ENCODE data around the gene DIAPH3. TPM values are rescaled to one million over a fixed set of nuclear protein-coding genes. Genes with fewer than 3 reads are reported as not detected.
"Not testable (repeated sequence)": the region's sequence is repeated elsewhere in the genome, so short reads cannot be mapped to it uniquely, and the experiment has no call there.

DIAPH3 gene
- total RNA-seq, 1 experiment from 2014 or later, result 62.3 TPM

- Histone ChIP-seq H3K36me3 (ENCODE audit: insufficient read depth, low read length, poor library complexity, severe bottlenecking) (peaks cover 19% of the 10 kb centered on the region), H3K4me3 (ENCODE audit: low read depth, low read length, poor library complexity, severe bottlenecking) (no peak overlapping the region), H3K27me3 (replicated peaks; ENCODE audit: insufficient read depth, low read depth, low read length, poor library complexity) (no peaks in the 10 kb centered on the region), H3K27ac (ENCODE audit: low read depth, low read length, poor library complexity, severe bottlenecking) (peak overlapping the region; percentile 100), H3K9me3 (ENCODE audit: low read depth, low read length, poor library complexity, severe bottlenecking) (peaks cover 8% of the 10 kb centered on the region), H3K4me1 (ENCODE audit: insufficient read depth, low read length, poor library complexity, severe bottlenecking) (peaks cover 59% of the 10 kb centered on the region)
- BruUV-seq (replicated peaks), result no TSS peak
- no peak for DNase-seq (ENCODE audit: low spot score)
- POLR2A ChIA-PET (ENCODE audit: low non-redundant PET), result no interaction called here
- intact Hi-C loops (cut with micrococcal nuclease; ENCODE audit: unreplicated experiment), result loop anchor here (5.0 kb wide), 1 partner anchor 131 kb away; no protein-coding TSS in a partner anchor
- CTCF ChIA-PET, result no interaction called here
- TF ChIP-seq EZH2 (IDR thresholded peaks at IDR 0.05; ENCODE audit: borderline replicate concordance, low read depth, low read length, poor library complexity, severe bottlenecking) (no peak), CTCF (conservative IDR thresholded peaks at IDR 0.05; ENCODE audit: low read depth, low read length) (no peak)
These were observed 70.2 kb downstream of the DIAPH3 start for GRCh38 chr13:60093425-60094019.

GRCh38 chr13:60091573-60091972 lies 72.2 kb downstream of the DIAPH3 start:
- Histone ChIP-seq H3K27ac (ENCODE audit: low read depth, low read length, poor library complexity, severe bottlenecking) (no peak overlapping the region), H3K27me3 (replicated peaks; ENCODE audit: insufficient read depth, low read depth, low read length, poor library complexity) (no peaks in the 10 kb centered on the region), H3K36me3 (ENCODE audit: insufficient read depth, low read length, poor library complexity, severe bottlenecking) (peaks cover 15% of the 10 kb centered on the region), H3K4me1 (ENCODE audit: insufficient read depth, low read length, poor library complexity, severe bottlenecking) (peaks cover 40% of the 10 kb centered on the region), H3K9me3 (ENCODE audit: low read depth, low read length, poor library complexity, severe bottlenecking) (no peaks in the 10 kb centered on the region), H3K4me3 (ENCODE audit: low read depth, low read length, poor library complexity, severe bottlenecking) (no peak overlapping the region)
- ChIA-PET POLR2A (ENCODE audit: low non-redundant PET) (no interaction called here), CTCF (no interaction called here)
- no TSS peak for BruUV-seq (replicated peaks)
- TF ChIP-seq CTCF (conservative IDR thresholded peaks at IDR 0.05; ENCODE audit: low read depth, low read length) (peak; percentile 27; the same call in 1 of the 2 replicates), EZH2 (IDR thresholded peaks at IDR 0.05; ENCODE audit: borderline replicate concordance, low read depth, low read length, poor library complexity, severe bottlenecking) (no peak)
- no peak for DNase-seq (ENCODE audit: low spot score)
- intact Hi-C loops (cut with micrococcal nuclease; ENCODE audit: unreplicated experiment), result loop anchor here (5.0 kb wide), 1 partner anchor 129 kb away; no protein-coding TSS in a partner anchor

DNA sequence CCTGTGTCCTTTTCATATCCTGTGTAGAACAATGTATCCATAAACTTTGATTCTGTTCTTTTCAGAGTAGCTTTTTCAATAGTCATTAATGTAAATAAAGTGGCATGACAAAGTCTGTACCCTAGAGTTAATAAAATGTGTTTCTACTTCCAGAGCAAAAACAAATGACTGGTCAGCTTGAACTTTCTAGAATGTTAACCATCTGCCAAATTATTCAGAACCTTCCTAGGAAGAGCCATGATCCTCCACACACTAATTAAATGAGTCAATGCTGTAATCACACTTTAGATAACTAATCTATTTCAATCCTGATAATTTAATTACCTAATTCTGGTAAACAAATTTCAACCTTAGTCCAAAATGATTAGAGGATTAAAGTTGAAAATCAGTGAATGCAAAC lies 73.2 kb downstream of the DIAPH3 start:
- POLR2A ChIA-PET (ENCODE audit: low non-redundant PET), result no interaction called here
- no peak for DNase-seq (ENCODE audit: low spot score)
- H3K9me3 ChIP-seq (ENCODE audit: low read depth, low read length, poor library complexity, severe bottlenecking), result no peaks in the 10 kb centered on the region
- peaks cover 9% of the 10 kb centered on the region for H3K36me3 ChIP-seq (ENCODE audit: insufficient read depth, low read length, poor library complexity, severe bottlenecking)
- H3K4me1 ChIP-seq (ENCODE audit: insufficient read depth, low read length, poor library complexity, severe bottlenecking), result peaks cover 32% of the 10 kb centered on the region
- intact Hi-C loops (cut with micrococcal nuclease; ENCODE audit: unreplicated experiment), result loop anchor here (5.0 kb wide), 1 partner anchor 128 kb away; no protein-coding TSS in a partner anchor
- H3K27me3 ChIP-seq (replicated peaks; ENCODE audit: insufficient read depth, low read depth, low read length, poor library complexity), result no peaks in the 10 kb centered on the region
- no peak overlapping the region for H3K4me3 ChIP-seq (ENCODE audit: low read depth, low read length, poor library complexity, severe bottlenecking)
- BruUV-seq (replicated peaks), result no TSS peak
- TF ChIP-seq EZH2 (IDR thresholded peaks at IDR 0.05; ENCODE audit: borderline replicate concordance, low read depth, low read length, poor library complexity, severe bottlenecking) (no peak), CTCF (conservative IDR thresholded peaks at IDR 0.05; ENCODE audit: low read depth, low read length) (no peak)
- no peak overlapping the region for H3K27ac ChIP-seq (ENCODE audit: low read depth, low read length, poor library complexity, severe bottlenecking)
- CTCF ChIA-PET, result no interaction called here

DNA sequence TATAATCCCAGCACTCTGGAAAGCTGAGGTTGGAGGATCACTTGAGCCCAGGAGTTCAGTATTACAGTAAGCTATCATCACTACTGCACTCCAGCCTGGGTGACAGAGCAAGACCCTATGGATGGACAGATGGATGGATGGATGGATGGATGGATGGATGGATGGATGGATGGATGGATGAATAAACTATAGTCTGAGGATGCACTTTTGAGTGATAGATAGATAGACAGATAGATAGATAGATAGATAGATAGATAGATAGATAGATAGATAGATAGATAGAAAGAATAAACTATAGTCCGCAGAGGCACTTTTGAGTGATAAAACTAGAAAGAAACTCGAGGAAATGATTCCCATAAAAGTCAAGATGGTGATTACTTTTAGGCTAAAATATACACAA lies 79.9 kb downstream of the DIAPH3 start:
- intact Hi-C loops (cut with micrococcal nuclease; ENCODE audit: unreplicated experiment), result loop anchor here (5.0 kb wide), 1 partner anchor 106 kb away; no protein-coding TSS in a partner anchor
- Histone ChIP-seq H3K36me3 (ENCODE audit: insufficient read depth, low read length, poor library complexity, severe bottlenecking) (peaks cover 16% of the 10 kb centered on the region), H3K4me1 (ENCODE audit: insufficient read depth, low read length, poor library complexity, severe bottlenecking) (peaks cover 36% of the 10 kb centered on the region), H3K9me3 (ENCODE audit: low read depth, low read length, poor library complexity, severe bottlenecking) (peaks cover 12% of the 10 kb centered on the region)
- H3K27ac ChIP-seq (ENCODE audit: low read depth, low read length, poor library complexity, severe bottlenecking); DNase-seq (ENCODE audit: low spot score); CTCF ChIA-PET; H3K4me3 ChIP-seq (ENCODE audit: low read depth, low read length, poor library complexity, severe bottlenecking); POLR2A ChIA-PET (ENCODE audit: low non-redundant PET); BruUV-seq (replicated peaks); H3K27me3 ChIP-seq (replicated peaks; ENCODE audit: insufficient read depth, low read depth, low read length, poor library complexity): not testable (repeated sequence)

All from A673 (cell line).